NCI-H1694 (cell line): ENCODE data around the gene SLC22A16.

Source experiments
- DNase-seq: peaks from one replicate; lab custom pipeline; 2025; lab: John Stamatoyannopoulos, UW

SLC22A16 gene

GRCh38 chr6:110401585-110402176 lies 74.7 kb downstream of the SLC22A16 start:
- DNase-seq: no peak

GRCh38 chr6:110400208-110400607 lies 76.2 kb downstream of the SLC22A16 start:
- DNase-seq: no peak

GRCh38 chr6:110399219-110400071 lies 77.0 kb downstream of the SLC22A16 start:
- no peak for DNase-seq

- no peak for DNase-seq
Observed at GRCh38 chr6:110398778-110399177, 77.6 kb downstream of the SLC22A16 start.

- DNase-seq: no peak
Observed at GRCh38 chr6:110395221-110395620, 81.2 kb downstream of the SLC22A16 start.

- DNase-seq: no peak
Observed at GRCh38 chr6:110394409-110394808, 82.0 kb downstream of the SLC22A16 start.

- DNase-seq: no peak
Observed at GRCh38 chr6:110392727-110393126, 83.7 kb downstream of the SLC22A16 start.

GRCh38 chr6:110390404-110390803 lies 86.0 kb downstream of the SLC22A16 start:
- DNase-seq: no peak

GRCh38 chr6:110389689-110390382 lies 86.6 kb downstream of the SLC22A16 start:
- DNase-seq: no peak

GRCh38 chr6:110387986-110388385 lies 88.4 kb downstream of the SLC22A16 start:
- no peak for DNase-seq

GRCh38 chr6:110385458-110385863 lies 91.0 kb downstream of the SLC22A16 start:
- DNase-seq: no peak

GRCh38 chr6:110378552-110378951 lies 97.9 kb downstream of the SLC22A16 start:
- DNase-seq: no peak
